ENCODE measurements around the gene CEP350.
A peak's percentile ranks its signal among the peaks of the same experiment; 100 is the strongest.
"Not testable (repeated sequence)": the region's sequence is repeated elsewhere in the genome, so short reads cannot be mapped to it uniquely, and the experiment has no call there.

The CEP350 gene

DNA sequence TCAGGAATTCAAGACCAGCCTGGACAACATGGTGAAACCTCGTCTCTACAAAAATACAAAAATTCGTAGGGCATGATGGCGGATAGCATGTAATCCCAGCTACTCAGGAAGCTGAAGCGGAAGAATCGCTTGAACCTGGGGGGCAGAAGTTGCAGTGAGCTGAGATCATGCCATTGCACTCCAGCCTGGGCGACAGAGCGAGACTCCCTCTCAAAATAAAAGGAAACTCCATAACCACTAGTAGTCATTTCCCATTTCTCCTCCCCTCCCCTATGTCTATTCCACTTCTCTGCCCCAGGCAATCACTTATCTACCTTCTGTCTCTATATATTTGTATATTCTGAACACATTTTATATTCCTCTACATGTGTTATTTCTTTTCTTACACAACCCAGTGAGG, 4.0 kb upstream of the CEP350 start:
- no peak for DNase-seq (ENCODE audit: low read depth in 2 of 2)

DNA sequence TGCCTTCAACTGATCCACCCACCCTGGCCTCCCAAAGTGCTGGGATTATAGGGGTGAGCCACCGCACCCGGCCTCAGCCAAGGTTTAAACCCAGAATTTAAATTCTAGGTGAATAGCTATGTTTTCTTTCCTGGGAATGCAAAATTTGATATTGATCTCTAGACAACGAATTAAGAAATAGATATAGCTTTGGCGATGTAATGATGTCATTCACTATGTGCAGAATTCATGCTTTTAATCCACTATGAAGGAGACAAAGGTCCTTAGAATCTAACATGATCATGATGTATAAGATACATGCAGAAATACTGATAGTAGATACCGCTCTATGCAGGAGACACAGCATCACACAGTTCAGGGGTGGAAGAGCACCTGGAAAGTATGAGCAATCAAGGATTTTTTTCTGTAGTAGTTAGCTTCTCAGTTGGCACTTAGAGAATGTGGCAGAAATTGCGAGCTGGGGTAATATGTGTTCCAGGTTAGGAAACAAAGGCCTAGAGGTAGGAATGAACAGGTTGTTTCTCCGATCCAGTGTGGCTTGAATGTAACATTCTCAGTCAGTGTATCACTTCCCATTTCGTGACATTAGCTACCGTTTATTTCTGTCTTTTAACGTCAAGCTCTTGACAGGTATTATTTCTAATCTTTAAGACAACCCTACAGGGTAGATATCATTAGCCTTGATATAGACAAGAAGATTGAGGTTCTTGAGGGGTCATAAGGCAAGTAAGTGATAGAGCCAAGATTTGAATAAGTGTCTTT, 3.0 kb upstream of the CEP350 start:
- no peak for DNase-seq (ENCODE audit: low read depth in 2 of 2)

DNA sequence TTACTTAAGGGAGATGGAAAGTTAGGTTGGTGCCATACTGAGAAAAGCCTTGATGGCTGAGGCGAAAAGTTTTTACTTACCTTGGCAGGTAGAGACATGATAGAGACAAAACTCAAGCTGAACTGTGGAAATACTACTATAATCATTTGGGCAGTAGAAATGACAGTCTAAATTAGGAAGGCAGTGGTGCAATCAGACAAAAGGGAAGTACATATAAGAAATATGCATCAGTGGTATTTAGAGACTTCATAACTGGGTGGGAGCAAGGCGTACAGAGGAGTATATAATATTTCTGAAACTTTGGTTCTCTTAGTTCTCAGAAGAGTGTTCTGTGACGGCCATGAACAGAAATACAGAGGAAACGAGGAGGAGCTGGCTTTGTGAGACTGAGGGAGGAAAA, 2.4 kb upstream of the CEP350 start:
- no peak for DNase-seq (ENCODE audit: low read depth in 2 of 2)

DNA sequence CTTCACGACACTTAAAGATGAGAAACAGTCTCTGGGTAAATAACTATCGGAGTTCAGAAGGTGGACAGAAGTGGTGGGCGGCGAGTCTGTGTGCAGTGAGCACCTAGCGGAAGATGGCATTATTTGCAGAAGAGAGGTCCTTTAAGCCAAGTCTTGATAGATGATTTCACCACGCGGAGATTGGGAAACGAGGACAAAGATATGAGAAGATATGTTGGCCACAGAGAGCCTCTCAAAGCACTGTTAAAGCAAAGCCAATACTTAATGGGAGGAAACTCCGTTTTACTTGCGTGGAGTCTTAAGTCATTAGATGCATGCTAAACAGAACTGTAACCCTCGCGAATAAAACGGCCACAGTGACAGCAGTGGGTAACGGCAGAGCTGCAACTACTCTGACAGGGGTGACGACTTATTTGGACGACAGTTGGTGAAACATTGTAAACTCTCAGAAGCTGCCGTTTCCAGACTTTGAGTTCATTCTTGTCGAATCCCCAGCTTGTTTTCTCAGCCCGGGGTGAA, 577 bp upstream of the CEP350 start:
- DNase-seq (ENCODE audit: low read depth in 2 of 2), result peak; percentile 5 to 16

- peak in 1 of 2 donors; percentile 0 for DNase-seq (ENCODE audit: low read depth in 2 of 2)
These were observed 674 bp downstream of the CEP350 start for GRCh38 chr1:179955287-179955680.

GRCh38 chr1:179955731-179956130, 1.1 kb downstream of the CEP350 start:
- no peak for DNase-seq (ENCODE audit: low read depth in 2 of 2)

DNA sequence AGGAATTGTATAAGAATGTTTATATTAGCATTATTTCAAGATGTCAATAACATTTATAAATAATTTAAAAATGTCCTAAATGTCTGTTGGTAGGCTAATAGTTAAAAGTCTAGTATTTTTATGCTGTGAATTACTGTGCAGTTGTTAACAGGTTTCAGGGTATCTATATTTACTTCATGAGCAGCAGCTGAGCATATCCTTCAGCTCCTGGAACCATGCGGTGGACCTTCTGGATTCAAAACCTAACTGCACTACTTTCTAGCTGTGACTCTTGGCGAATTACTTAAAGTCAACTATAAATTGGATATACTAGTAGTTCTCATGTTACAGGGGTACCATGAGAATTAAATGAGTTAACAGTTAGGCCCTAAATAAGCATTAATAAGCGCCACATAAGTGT, 3.7 kb downstream of the CEP350 start:
- DNase-seq (ENCODE audit: low read depth in 2 of 2), result no peak

DNA sequence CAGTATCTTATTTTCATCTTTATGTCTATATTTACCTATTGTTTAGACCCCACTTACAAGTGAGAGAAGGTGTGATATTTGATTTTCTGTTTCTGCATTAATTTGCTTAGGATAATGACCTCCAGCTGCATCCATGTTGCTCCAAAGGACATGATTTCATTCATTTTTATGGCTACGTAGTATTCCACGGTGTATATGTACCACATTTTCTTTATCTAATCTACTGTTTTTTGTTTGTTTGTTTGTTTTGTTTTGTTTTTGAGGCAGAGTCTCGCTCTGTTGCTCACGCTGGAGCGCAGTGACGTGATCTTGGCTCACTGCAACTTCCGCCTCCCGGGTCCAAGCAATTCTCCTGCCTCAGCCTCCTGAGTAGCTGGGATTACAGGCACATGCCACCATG, 7.6 kb downstream of the CEP350 start:
- DNase-seq (ENCODE audit: low read depth in 2 of 2), result not testable (repeated sequence)

GRCh38 chr1:179966551-179966950, 11.9 kb downstream of the CEP350 start:
- DNase-seq (ENCODE audit: low read depth in 2 of 2), result no peak

DNA sequence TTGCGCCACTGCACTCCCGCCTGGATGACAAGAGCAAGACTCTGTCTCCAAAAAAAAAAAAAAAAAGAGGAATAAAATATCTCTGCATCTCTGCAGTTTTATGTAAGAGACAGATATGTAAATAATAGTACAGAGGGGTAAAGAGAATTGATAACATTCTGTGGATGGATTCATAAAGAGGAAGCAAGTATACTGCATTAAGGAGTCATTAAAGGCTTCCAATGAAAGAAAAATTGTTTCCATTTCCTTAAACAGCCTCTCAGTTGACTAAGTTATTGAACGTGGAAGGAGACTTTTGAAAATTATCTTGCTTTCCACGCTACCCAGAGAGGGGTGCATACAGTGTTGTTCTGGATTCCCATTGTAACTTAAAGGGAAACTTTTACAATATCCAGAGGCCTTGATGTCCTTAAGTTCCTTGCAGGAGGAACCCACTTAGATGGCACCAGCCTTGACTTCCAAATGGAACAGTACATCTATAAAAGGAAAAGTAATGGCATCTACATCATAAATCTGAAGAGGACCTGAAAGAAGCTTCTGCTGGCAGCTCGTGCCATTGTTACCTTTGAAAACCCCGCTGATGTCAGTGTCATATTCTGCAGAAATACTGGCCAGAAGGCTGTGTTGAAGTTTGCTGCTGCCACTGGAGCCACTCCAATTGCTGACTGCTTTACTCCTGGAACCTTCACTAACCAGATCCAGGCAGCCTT, 13.8 kb downstream of the CEP350 start:
- DNase-seq (ENCODE audit: low read depth in 2 of 2), result no peak

GRCh38 chr1:179968994-179969919, 14.6 kb downstream of the CEP350 start:
- DNase-seq (ENCODE audit: low read depth in 2 of 2), result no peak

DNA sequence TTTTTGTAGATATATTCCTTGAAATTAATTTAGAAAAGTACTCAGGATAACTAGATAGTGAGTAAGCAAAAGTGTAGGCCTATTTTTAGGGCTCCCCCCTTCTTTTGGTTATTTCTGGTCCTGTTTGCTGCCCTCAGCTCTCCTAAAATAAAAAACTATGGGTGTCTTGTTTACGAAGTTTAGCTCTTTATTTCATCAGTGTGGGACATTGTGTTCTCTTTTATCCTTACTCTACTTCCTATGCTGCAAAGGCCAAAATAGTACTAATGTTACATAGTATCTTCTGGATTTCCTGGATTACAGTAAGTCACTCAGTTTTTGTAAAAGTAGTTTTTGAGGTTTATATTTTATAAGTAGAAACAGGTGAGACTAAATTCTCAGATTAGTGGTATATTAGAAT, 15.4 kb downstream of the CEP350 start:
- no peak for DNase-seq (ENCODE audit: low read depth in 2 of 2)

- DNase-seq (ENCODE audit: low read depth in 2 of 2), result no peak
These were observed 17.2 kb downstream of the CEP350 start for GRCh38 chr1:179971563-179972496.

DNA sequence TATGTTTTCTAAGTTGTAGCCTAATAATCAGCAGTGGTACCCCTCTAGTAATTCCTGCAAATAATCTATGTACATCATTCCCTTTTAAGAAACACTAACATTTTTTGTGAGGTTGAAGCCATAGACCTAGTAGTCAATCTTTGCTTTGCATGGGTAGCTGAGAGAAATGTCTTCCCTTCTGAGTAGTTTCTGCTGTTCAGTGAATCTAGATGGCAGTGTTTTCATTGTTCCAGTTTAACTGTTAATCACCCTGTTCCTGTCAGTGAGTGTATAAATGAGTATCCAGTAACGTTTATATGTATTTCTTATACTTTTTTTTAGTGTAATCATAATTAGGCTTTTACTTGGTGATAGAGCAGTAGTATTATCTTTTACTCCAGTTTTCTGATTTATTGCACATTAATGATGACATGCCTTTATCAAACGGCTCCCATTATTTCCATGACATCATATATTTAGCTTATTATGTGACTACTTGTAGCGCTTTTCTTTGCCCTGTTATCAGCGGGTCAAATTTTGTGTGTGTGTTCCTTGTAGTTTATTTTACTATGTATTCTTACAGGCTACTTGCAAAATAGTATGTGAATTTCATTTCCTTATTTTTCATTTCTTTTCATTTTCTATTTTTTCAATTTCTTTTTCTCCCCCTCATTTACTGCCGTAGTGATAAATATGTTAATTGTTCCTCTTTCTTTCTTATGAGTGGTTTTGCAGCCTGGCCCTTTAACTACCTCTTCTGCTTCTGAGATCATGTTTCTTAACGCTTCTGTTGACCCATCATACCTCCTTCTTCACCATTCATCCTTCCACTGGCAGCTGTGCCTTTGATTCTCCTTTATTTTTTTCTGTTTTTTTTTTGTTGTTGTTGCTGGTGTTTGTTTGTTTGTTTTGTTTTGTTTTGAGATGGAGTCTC, 18.8 kb downstream of the CEP350 start:
- DNase-seq (ENCODE audit: low read depth in 2 of 2), result no peak

DNA sequence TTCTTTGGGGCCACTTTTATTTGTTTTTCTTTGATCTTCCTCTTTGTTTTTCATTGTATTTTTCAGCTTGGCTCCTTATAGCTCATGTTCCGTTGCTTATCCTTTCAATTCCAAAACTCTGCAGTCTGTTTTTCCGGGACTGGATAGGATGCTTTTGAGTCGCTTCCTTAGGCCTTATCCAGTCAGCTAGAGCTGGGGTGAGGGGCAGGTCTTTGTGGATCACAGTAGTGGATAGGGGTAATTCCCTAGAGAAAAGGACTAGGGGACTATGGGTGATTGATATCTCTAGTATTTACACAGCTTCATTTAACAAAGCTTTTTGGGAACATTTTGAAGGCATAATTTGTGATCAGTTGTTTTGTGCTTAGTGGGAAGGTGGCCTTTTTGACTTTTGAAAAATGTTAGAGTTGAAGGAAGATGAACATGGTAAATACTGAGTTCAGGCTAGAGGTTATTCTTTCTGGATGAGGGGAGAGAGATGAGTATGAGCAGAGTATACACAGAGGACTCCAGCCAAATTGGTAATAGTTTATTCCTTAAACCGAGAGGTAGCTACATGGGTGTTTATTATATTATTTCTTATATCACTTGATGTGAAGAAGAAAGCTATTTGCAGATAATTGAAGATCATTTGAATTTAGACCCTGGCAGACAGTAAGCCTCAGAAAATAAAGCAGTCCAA, 22.5 kb downstream of the CEP350 start:
- DNase-seq (ENCODE audit: low read depth in 2 of 2), result no peak

GRCh38 chr1:179978199-179979079, 23.8 kb downstream of the CEP350 start:
- DNase-seq (ENCODE audit: low read depth in 2 of 2), result no peak

DNA sequence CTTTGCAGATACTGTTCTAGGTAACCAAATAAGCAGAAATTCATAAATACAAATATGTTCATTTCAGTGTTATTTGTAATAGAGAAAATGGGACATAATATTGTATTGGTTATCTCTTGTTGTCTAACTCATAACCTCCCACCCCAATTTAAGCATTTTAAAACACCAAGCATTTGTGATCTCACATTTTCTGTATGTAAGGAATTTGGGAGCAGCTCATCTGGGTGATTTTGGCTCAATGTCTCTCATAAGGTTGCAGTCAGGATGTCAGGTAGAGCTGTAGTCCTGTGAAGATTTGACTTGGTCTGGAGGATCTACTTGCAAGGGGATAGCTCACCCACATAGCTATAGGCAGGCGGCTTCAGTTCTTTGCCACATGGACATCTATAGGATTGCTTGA, 29.5 kb downstream of the CEP350 start:
- no peak for DNase-seq (ENCODE audit: low read depth in 2 of 2)

DNA sequence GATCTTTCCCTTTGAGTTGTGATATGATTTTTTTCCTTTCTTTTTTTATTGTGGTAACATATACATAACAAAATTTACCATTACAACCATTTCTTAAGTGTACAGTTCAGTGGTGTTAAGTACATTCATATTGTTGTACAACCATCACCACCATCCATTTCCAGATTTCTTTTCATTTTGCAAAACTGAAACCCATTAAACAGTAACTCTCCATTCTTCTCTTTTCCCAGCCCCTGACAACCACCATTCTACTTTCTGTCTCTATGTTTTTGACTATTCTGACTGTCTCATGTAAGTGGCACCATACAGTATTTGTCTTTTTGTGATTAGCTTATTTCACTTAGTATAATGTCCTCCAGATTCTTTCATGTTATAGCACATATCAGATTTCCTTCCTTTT, 30.3 kb downstream of the CEP350 start:
- DNase-seq (ENCODE audit: low read depth in 2 of 2), result no peak

Measured in stimulated activated CD8-positive, alpha-beta memory T cell treated with anti-CD3 and anti-CD28 coated beads, Interleukin-7, amount 100 ng/mL, for 4 hours (primary cell).